Panc1 (cell line): ENCODE results near the gene SCARF1.
A peak's percentile ranks its signal among the peaks of the same experiment; 100 is the strongest.

Experiments
- POLR2AphosphoS5 ChIP-seq: IDR thresholded peaks from 2 replicates; pipeline ENCODE4 v1.6.1; 2012; ENCODE audit warnings: mild to moderate bottlenecking, low read depth, low read length, moderate library complexity
- SIN3A ChIP-seq: IDR thresholded peaks from 2 replicates; pipeline ENCODE4 v1.6.1; 2012; ENCODE audit warnings: low read depth, mild to moderate bottlenecking, low read length, moderate library complexity, borderline replicate concordance; ENCODE audit not compliant: insufficient read depth
- TF ChIP-seq, protein P1 (sequence below): fragments of 450-650 bp; IDR thresholded peaks from 2 replicates; pipeline ENCODE4 v1.5.1; 2017; ENCODE audit warnings: mild to moderate bottlenecking
- TF ChIP-seq, protein P2 (sequence below), 2 experiments: IDR thresholded peaks; 2 replicates each; pipeline ENCODE4 v1.6.1; 2011 to 2012; ENCODE audit warnings: low read depth in 2 of 2, control low read depth in 1 of 2, low read length in 1 of 2, mild to moderate bottlenecking in 1 of 2, moderate library complexity in 1 of 2; ENCODE audit not compliant: insufficient read depth in 1 of 2

DNA sequence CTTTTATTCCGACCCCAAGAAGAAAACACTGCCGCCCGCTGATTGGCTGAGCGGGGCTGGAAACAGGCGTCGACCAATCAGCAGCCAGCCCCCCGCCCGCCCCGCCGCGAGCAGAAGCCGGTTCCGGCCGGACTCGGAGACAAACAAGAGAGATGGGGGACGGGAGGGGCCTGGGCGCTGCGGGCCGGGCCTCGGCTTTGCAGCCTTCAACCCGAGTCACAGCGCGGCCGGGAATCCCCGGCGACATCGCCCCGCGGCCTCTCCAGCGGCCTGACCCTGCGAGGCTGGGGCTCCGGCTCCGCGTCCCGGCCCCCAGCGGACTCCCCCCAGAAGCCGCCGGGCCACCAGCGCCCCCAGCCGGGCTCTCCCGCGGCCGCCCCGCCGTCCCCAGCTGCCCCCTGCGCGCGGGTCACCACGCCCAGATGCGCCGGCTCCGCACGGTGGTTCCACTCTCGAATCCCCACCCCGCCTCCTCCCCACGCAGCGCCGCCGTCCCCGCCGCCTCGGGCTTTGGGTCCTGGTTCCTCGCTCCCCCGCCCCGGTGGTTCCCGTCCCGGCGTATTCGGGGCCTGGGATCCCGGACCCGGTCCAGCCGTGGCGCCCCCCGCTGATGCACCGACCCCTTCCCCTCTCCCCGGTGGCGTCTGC lies 16.6 kb downstream of the SCARF1 start:
- TF ChIP-seq, protein P1, sequence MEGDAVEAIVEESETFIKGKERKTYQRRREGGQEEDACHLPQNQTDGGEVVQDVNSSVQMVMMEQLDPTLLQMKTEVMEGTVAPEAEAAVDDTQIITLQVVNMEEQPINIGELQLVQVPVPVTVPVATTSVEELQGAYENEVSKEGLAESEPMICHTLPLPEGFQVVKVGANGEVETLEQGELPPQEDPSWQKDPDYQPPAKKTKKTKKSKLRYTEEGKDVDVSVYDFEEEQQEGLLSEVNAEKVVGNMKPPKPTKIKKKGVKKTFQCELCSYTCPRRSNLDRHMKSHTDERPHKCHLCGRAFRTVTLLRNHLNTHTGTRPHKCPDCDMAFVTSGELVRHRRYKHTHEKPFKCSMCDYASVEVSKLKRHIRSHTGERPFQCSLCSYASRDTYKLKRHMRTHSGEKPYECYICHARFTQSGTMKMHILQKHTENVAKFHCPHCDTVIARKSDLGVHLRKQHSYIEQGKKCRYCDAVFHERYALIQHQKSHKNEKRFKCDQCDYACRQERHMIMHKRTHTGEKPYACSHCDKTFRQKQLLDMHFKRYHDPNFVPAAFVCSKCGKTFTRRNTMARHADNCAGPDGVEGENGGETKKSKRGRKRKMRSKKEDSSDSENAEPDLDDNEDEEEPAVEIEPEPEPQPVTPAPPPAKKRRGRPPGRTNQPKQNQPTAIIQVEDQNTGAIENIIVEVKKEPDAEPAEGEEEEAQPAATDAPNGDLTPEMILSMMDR = peak; percentile 79; the same call in 1 of the 2 replicates
- TF ChIP-seq, protein P2, sequence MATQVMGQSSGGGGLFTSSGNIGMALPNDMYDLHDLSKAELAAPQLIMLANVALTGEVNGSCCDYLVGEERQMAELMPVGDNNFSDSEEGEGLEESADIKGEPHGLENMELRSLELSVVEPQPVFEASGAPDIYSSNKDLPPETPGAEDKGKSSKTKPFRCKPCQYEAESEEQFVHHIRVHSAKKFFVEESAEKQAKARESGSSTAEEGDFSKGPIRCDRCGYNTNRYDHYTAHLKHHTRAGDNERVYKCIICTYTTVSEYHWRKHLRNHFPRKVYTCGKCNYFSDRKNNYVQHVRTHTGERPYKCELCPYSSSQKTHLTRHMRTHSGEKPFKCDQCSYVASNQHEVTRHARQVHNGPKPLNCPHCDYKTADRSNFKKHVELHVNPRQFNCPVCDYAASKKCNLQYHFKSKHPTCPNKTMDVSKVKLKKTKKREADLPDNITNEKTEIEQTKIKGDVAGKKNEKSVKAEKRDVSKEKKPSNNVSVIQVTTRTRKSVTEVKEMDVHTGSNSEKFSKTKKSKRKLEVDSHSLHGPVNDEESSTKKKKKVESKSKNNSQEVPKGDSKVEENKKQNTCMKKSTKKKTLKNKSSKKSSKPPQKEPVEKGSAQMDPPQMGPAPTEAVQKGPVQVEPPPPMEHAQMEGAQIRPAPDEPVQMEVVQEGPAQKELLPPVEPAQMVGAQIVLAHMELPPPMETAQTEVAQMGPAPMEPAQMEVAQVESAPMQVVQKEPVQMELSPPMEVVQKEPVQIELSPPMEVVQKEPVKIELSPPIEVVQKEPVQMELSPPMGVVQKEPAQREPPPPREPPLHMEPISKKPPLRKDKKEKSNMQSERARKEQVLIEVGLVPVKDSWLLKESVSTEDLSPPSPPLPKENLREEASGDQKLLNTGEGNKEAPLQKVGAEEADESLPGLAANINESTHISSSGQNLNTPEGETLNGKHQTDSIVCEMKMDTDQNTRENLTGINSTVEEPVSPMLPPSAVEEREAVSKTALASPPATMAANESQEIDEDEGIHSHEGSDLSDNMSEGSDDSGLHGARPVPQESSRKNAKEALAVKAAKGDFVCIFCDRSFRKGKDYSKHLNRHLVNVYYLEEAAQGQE (IDR thresholded peaks at IDR 0.05; ENCODE audit: insufficient read depth in 1 of 2, low read depth in 2 of 2, low read length in 1 of 2) = no peak
- TF ChIP-seq POLR2AphosphoS5 = 0 out of 2 replicates have a peak, but pooled peaks have one; percentile 4
- TF ChIP-seq SIN3A = no peak
